Heart left ventricle (tissue), 16 donors: ENCODE results near the gene CUX1. TPM values are rescaled to one million over a fixed set of nuclear protein-coding genes. Genes with fewer than 3 reads are reported as not detected.

ENCODE experiments used
- ATAC-seq, 4 donors: fragments of 200-7000 bp; cut with Tn5 transposase; one replicate each; pipeline ENCODE4 v1.9.1; 2020 to 2022; ENCODE audit warnings: moderate library complexity in 4 of 4, mild to moderate bottlenecking in 3 of 4, moderate number of reproducible peaks in 1 of 4
- DNase-seq, 5 donors: peaks; one replicate each; pipeline ENCODE4 v3.0.0-alpha.2; 2020
- H3K27ac ChIP-seq, 12 donors: fragments of 200-600 bp; sonication (generic) in 4 of 12; one replicate each; pipeline versions ENCODE4 v1.5.0 to v1.8.0; 2016 to 2022; ENCODE audit warnings: mild to moderate bottlenecking in 2 of 12
- H3K27me3 ChIP-seq, 9 donors: fragments of 200-600 bp; sonication (generic) in 2 of 9; one replicate each; pipeline versions ENCODE4 v1.5.1 to v1.8.0; 2016 to 2022; ENCODE audit warnings: mild to moderate bottlenecking in 3 of 9
- H3K36me3 ChIP-seq, 9 donors: fragments of 200-600 bp; sonication (generic) in 2 of 9; one replicate each; pipeline versions ENCODE4 v1.5.0 to v1.8.0; 2018 to 2022; ENCODE audit warnings: mild to moderate bottlenecking in 2 of 9
- H3K4me1 ChIP-seq, 12 donors: fragments of 200-600 bp; sonication (generic) in 4 of 12; one replicate each; pipeline versions ENCODE4 v1.5.0 to v1.8.0; 2016 to 2022; ENCODE audit warnings: mild to moderate bottlenecking in 3 of 12
- H3K4me3 ChIP-seq, 12 donors: fragments of 200-600 bp; sonication (generic) in 4 of 12; one replicate each; pipeline versions ENCODE4 v1.5.0 to v1.8.0; 2017 to 2022; ENCODE audit warnings: mild to moderate bottlenecking in 9 of 12, moderate library complexity in 4 of 12
- H3K9me3 ChIP-seq, 12 donors: fragments of 200-600 bp; sonication (generic) in 4 of 12; one replicate each; pipeline versions ENCODE4 v1.5.0 to v1.8.0; 2016 to 2022; ENCODE audit warnings: mild to moderate bottlenecking in 1 of 12
- CTCF ChIP-seq, 12 donors: fragments of 200-600 bp; sonication (generic) in 4 of 12; IDR thresholded peaks; one replicate each; pipeline versions ENCODE4 v1.5.0 to v1.8.0; 2018 to 2022; ENCODE audit warnings: antibody characterized with exemption in 12 of 12, mild to moderate bottlenecking in 5 of 12
- POLR2A ChIP-seq, 2 donors: fragments of 450-650 bp; IDR thresholded peaks; one replicate each; pipeline ENCODE4 v1.6.1; 2017; ENCODE audit warnings: antibody characterized with exemption in 2 of 2, mild to moderate bottlenecking in 2 of 2, moderate library complexity in 2 of 2
- WGBS, 4 donors: extraction: QIAGEN DNeasy Blood & Tissue Kit in 2 of 4; methylation state at CpG; one replicate each; pipeline versions ENCODE4 v1.1.5 to v1.1.7; 2013 to 2018; 5-methylcytosine and 5-hydroxymethylcytosine counted together
- intact Hi-C, 10 donors: fragments of 100-400 bp; cut with DNase I; formaldehyde crosslinking; loops; one replicate each; pipeline versions ENCODE4 v1.11.1 to v1.14.2; 2022
- polyA plus RNA-seq, 2 donors: library from polyadenylated mRNA; stranded (reverse); fragments of 200-250 nt; gene quantifications; one replicate each; pipeline ENCODE4 v1.2.3, GENCODE V29; 2013
- total RNA-seq, 9 donors: library from RNA; depleted of rRNA in 2 of 9; stranded (reverse); fragments of >200 nt in 2 of 9; fragmentation: NEBNext Ultra II Directional in 3 of 9; extraction: Animal tissue kit (Norgen Biotek cat#: 25700) in 3 of 9; gene quantifications; one replicate each; pipeline versions ENCODE4 v1.1.0 to v1.2.4, GENCODE V29; 2016 to 2023
- donor health status: ischemic (EF 13 %, LVEDD 7.1; RV severe dilation, severe dysfunction).
- donor health status: healthy with polysubstance abuse.
- donor health status: DM: no; HTN: yes; CAD: no.
- donor health status: DM: no; HTN: no; CAD: no.
- donor health status: ischemic (EF 25% LVEDD 6.9; RV normal size, moderate dysfunction).
- donor health status: ischemic (EF 25% LVEDD 5.7; RV mildly dilated, moderate dysfunction).
- donor health status: healthy.
- donor health status: DM: yes; HTN: yes; CAD: no.
- donor health status: ischemic (EF 35%, LVEDD 5.7; RV mildly dilated, moderate dysfunction).
- donor health status: nonischemic (EF 11% LVEDD 7.7; RV severe dilation, severe dysfunction).
- donor health status: DM: yes; HTN: yes; CAD: no.
- donor health status: PGD.
- donor health status: ischemic (EF 29% LVEDD 5.4; RV normal size, mild dysfunction).
- donor health status: nonischemic (EF 23%, LVEDD 6.1; RV moderate dilation, normal function).

The CUX1 gene
- total and polyA plus RNA-seq, 11 donors, result 51.9 to 173 (median 122) TPM

GRCh38 chr7:102282465-102283362 lies 465.3 kb downstream of the CUX1 start:
- DNase-seq (no peak), ATAC-seq (no peak)
- no peaks in the 10 kb centered on the region for H3K36me3 ChIP-seq
- H3K9me3 ChIP-seq, result no peaks in the 10 kb centered on the region
- intact Hi-C loops, result no loop called here
- whole genome bisulfite sequencing, 4 donors, result 86 to 91% (median 89%) methylated on average over 19 to 32 of the region's 32 CpGs
- TF ChIP-seq POLR2A (IDR thresholded peaks at IDR 0.05), result no peak
- TF ChIP-seq CTCF (IDR thresholded peaks at IDR 0.05), result no peak
- no peaks in the 10 kb centered on the region for H3K27me3 ChIP-seq
- no peak overlapping the region for H3K27ac ChIP-seq
- H3K4me3 ChIP-seq, result no peak overlapping the region
- peaks cover 7 to 36% (median 17%) of the 10 kb centered on the region in 12 donors for H3K4me1 ChIP-seq

GRCh38 chr7:102283477-102284189 lies 466.2 kb downstream of the CUX1 start:
- no peak for TF ChIP-seq POLR2A (IDR thresholded peaks at IDR 0.05)
- TF ChIP-seq CTCF (IDR thresholded peaks at IDR 0.05), result no peak
- 86 to 91% (median 88%) methylated on average over 8 to 10 of the region's 10 CpGs for WGBS, 4 donors
- DNase-seq (no peak), ATAC-seq (no peak)
- intact Hi-C loops, result no loop called here
- Histone ChIP-seq H3K36me3 (no peaks in the 10 kb centered on the region), H3K4me1 (peaks cover 7 to 41% (median 24%) of the 10 kb centered on the region in 12 donors), H3K27ac (no peak overlapping the region), H3K4me3 (no peak overlapping the region), H3K27me3 (no peaks in the 10 kb centered on the region), H3K9me3 (no peaks in the 10 kb centered on the region)

- intact Hi-C loops, result no loop called here
- no peaks in the 10 kb centered on the region for H3K36me3 ChIP-seq
- no peak for ATAC-seq
- TF ChIP-seq CTCF (IDR thresholded peaks at IDR 0.05) (no peak), POLR2A (IDR thresholded peaks at IDR 0.05) (no peak)
- 76 to 83% (median 83%) methylated on average over 12 of the region's 12 CpGs for WGBS, 4 donors
- DNase-seq, result no peak
- no peaks in the 10 kb centered on the region for H3K9me3 ChIP-seq
- no peak overlapping the region for H3K27ac ChIP-seq
- H3K4me1 ChIP-seq, result peaks cover 7 to 46% (median 24%) of the 10 kb centered on the region in 12 donors
- H3K27me3 ChIP-seq, result no peaks in the 10 kb centered on the region
- H3K4me3 ChIP-seq, result peak overlapping the region in 2 of 12 donors; percentile 89 to 95
Measured at GRCh38 chr7:102284399-102284798, 467.0 kb downstream of the CUX1 start.
